Central memory CD8-positive, alpha-beta T cell (primary cell): ENCODE results near the gene CASKIN2.

ENCODE experiments used
- ATAC-seq: fragments of 150-1000 bp; cut with Tn5 transposase; replicated peaks from 2 replicates; pipeline ENCODE4 v1.10.0; 2022; ENCODE audit warnings: mild to moderate bottlenecking, moderate FRiP score, moderate number of reproducible peaks; ENCODE audit not compliant: poor library complexity, severe bottlenecking; ENCODE audit errors: extremely low read depth
- DNase-seq, 2 donors: peaks; one replicate each; pipeline ENCODE4 v3.0.0; 2021; ENCODE audit warnings: low spot score in 2 of 2
- H3K27ac Mint-ChIP-seq: one replicate; pipeline ENCODE4 v1.8.0; 2022; ENCODE audit warnings: low read depth, mild to moderate bottlenecking, moderate library complexity, mixed read lengths
- H3K27me3 Mint-ChIP-seq: one replicate; pipeline ENCODE4 v1.8.0; 2022; ENCODE audit warnings: mixed read lengths
- H3K36me3 Mint-ChIP-seq: one replicate; pipeline ENCODE4 v1.8.0; 2022; ENCODE audit warnings: mild to moderate bottlenecking, moderate library complexity, mixed read lengths; ENCODE audit not compliant: insufficient read depth
- H3K4me1 Mint-ChIP-seq: one replicate; pipeline ENCODE4 v1.8.0; 2022; ENCODE audit warnings: mixed read lengths
- H3K4me3 Mint-ChIP-seq: one replicate; pipeline ENCODE4 v1.8.0; 2022; ENCODE audit warnings: mild to moderate bottlenecking, moderate library complexity, mixed read lengths
- H3K9me3 Mint-ChIP-seq: one replicate; pipeline ENCODE4 v1.8.0; 2022; ENCODE audit warnings: mixed read lengths

CASKIN2 gene

GRCh38 chr17:75454193-75454592, 61.1 kb downstream of the CASKIN2 start:
- no peak overlapping the region for H3K4me3 Mint-ChIP-seq
- peaks cover 28% of the 10 kb centered on the region for H3K4me1 Mint-ChIP-seq
- peaks cover 5% of the 10 kb centered on the region for H3K36me3 Mint-ChIP-seq
- DNase-seq = no peak
- H3K27me3 Mint-ChIP-seq = no peaks in the 10 kb centered on the region
- H3K9me3 Mint-ChIP-seq = no peaks in the 10 kb centered on the region
- no peak for ATAC-seq
- no peak overlapping the region for H3K27ac Mint-ChIP-seq

DNA sequence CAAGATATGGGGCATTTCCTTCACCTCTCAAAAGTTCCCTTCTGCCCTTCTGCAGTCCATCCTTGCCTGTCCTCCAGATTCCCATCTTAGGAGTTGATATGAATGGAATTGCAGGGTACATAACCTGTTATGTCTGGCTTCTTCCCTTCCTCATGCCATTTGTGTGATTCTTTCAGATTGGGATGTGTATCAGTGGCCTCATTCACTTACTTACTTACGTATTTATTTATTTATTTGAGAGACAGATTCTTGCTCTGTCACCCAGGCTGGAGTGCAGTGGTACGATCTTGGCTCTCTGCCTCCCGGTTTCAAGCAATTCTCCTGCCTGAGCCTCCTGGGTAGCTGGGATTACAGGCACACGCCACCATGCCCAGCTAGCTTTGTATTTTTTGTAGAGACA, 65.1 kb downstream of the CASKIN2 start:
- DNase-seq (no peak), ATAC-seq (no peak)
- no peak overlapping the region for H3K27ac Mint-ChIP-seq
- H3K27me3 Mint-ChIP-seq = no peaks in the 10 kb centered on the region
- peaks cover 8% of the 10 kb centered on the region for H3K4me1 Mint-ChIP-seq
- H3K9me3 Mint-ChIP-seq = no peaks in the 10 kb centered on the region
- H3K4me3 Mint-ChIP-seq = no peak overlapping the region
- H3K36me3 Mint-ChIP-seq = no peaks in the 10 kb centered on the region
